Measurements from ENCODE around the gene LBHD2. TPM values are rescaled to one million over a fixed set of nuclear protein-coding genes. Genes with fewer than 3 reads are reported as not detected.

The LBHD2 gene
- polyA plus RNA-seq, 1 experiment, result not detected

DNA sequence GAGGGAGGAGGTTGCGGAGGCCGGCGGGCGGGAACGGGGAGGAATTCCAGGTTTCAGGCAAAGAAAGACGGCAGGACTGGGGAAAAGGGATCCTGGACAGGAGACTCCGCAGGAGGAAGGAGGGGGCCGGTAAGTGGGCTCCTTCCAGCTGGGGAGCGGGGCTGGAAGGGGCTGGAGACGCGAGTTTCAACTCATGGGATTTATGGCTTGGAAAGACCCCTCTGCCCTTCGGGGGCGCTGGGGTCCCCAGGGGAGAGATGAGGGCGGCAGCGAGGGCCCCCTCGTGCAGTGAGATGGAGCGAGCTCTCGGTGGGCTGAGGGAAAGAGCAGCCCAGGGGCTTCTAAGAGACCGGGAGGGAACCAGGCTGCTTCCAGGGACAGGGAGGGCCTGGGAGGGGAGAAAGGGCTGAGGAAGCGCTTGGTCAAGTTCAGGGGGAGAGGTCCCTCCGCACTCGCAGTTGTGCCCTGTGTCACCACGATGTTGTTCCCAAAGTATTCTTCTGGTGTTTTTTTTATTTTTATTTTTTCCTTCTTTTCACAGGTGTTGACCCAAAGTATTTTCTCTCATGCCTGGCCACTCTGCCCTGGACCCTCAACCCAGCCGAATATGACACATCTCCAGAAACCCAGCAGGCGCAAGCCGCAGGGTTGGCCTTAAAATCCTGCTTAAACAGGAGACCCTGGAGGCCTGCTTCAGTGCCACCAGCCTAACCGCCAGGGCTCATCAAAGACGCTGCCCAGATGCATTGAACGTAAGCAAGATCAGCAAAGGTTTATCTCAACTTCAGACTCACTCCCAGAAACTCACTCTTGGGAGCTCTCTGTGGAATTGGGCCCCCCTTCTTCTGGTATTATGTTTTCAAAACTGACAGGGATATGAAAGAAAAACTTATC lies 55.4 kb downstream of the LBHD2 start:
- no peak for DNase-seq (ENCODE audit: low read depth, low spot score)
- no peaks in the 10 kb centered on the region; the same call in 1 of the 2 replicates for H3K9me3 ChIP-seq (ENCODE audit: control insufficient read depth, insufficient read depth, low read length)
- CTCF ChIA-PET, result interaction anchor here (0.7 to 2.8 kb wide), 2 partner anchors 34 to 61 kb away, joined by 3 to 8 read pairs; no protein-coding TSS in a partner anchor
- TF ChIP-seq, protein P1, sequence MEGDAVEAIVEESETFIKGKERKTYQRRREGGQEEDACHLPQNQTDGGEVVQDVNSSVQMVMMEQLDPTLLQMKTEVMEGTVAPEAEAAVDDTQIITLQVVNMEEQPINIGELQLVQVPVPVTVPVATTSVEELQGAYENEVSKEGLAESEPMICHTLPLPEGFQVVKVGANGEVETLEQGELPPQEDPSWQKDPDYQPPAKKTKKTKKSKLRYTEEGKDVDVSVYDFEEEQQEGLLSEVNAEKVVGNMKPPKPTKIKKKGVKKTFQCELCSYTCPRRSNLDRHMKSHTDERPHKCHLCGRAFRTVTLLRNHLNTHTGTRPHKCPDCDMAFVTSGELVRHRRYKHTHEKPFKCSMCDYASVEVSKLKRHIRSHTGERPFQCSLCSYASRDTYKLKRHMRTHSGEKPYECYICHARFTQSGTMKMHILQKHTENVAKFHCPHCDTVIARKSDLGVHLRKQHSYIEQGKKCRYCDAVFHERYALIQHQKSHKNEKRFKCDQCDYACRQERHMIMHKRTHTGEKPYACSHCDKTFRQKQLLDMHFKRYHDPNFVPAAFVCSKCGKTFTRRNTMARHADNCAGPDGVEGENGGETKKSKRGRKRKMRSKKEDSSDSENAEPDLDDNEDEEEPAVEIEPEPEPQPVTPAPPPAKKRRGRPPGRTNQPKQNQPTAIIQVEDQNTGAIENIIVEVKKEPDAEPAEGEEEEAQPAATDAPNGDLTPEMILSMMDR (IDR thresholded peaks at IDR 0.05; ENCODE audit: low read depth, low read length), result no peak
- no peak overlapping the region for H3K27ac ChIP-seq (ENCODE audit: low read depth, low read length)
- POLR2A ChIA-PET, result no interaction called here
- H3K27me3 ChIP-seq (ENCODE audit: control insufficient read depth, insufficient read depth, low read length), result peaks cover 11% of the 10 kb centered on the region
- no peak overlapping the region for H3K4me3 ChIP-seq (ENCODE audit: low read depth, low read length)

Other genes with a start within 250 kb of the LBHD2 start
- 0.06 TPM in 2 replicates for gene AMN, start 161.5 kb upstream of the LBHD2 start, polyA plus RNA-seq (2011; rRNA removed)
- gene CDC42BPB, start 26.7 kb upstream of the LBHD2 start, polyA plus RNA-seq (2011; rRNA removed), result 57.0 and 66.8 TPM in 2 replicates
- gene EXOC3L4, start 10.5 kb downstream of the LBHD2 start, polyA plus RNA-seq (2011; rRNA removed), result not detected in 2 replicates
- 15.3 and 20.2 TPM in 2 replicates for gene TNFAIP2, start 39.3 kb downstream of the LBHD2 start, polyA plus RNA-seq (2011; rRNA removed)